Prostate gland (tissue), 2 donors: ENCODE data around the gene OR2K2.

Experiments used
- CTCF ChIP-seq, 4 experiments: fragments of 200-600 bp in 2 of 4; fragments of 450-650 bp in 2 of 4; sonication (generic) in 2 of 4; IDR thresholded peaks; 1 replicate in 3 of 4; 2 replicates in 1 of 4; pipeline ENCODE4 v1.5.1; 2016 to 2019; ENCODE audit warnings: antibody characterized with exemption in 4 of 4, mild to moderate bottlenecking in 2 of 4, moderate library complexity in 2 of 4
- POLR2A ChIP-seq: fragments of 450-650 bp; IDR thresholded peaks from one replicate; pipeline ENCODE4 v1.6.1; 2016; ENCODE audit warnings: antibody characterized with exemption, mild to moderate bottlenecking
- POLR2AphosphoS5 ChIP-seq: sonication (generic); formaldehyde crosslinking; IDR thresholded peaks from one replicate; pipeline ENCODE4 v1.6.1; 2017; ENCODE audit warnings: antibody characterized with exemption

GRCh38 chr9:111301195-111301594, 28.8 kb downstream of the OR2K2 start:
- TF ChIP-seq POLR2A: no peak
- TF ChIP-seq CTCF (IDR thresholded peaks at IDR 0.05): no peak
- no peak for TF ChIP-seq POLR2AphosphoS5
